SK-N-SH treated with all-trans-retinoic acid at 6 μM for 48 hours (cell line): ENCODE results near the gene AIG1.

Experiments
- ATAC-seq: fragments of 200-7000 bp; cut with Tn5 transposase; 3 replicates; pipeline ENCODE4 v1.9.1; 2020; ENCODE audit warnings: mild to moderate bottlenecking, moderate library complexity
- ARNTL ChIP-seq: fragments of 450-650 bp; formaldehyde crosslinking; IDR thresholded peaks from 2 replicates; pipeline ENCODE4 v1.5.0; 2020; ENCODE audit warnings: low read depth, mild to moderate bottlenecking, moderate library complexity, borderline replicate concordance
- CSDC2 ChIP-seq: fragments of 250-450 bp; sonication (Bioruptor Pico); IDR thresholded peaks from 2 replicates; pipeline ENCODE4 v1.5.0; 2020; ENCODE audit warnings: mild to moderate bottlenecking, moderate library complexity
- CSRNP3 ChIP-seq: fragments of 250-450 bp; sonication (Bioruptor Pico); IDR thresholded peaks from 2 replicates; pipeline ENCODE4 v1.5.1; 2021; ENCODE audit warnings: mild to moderate bottlenecking, moderate library complexity
- ESRRG ChIP-seq: fragments of 250-450 bp; sonication (Bioruptor Pico); IDR thresholded peaks from 2 replicates; pipeline ENCODE4 v1.6.1; 2021; ENCODE audit warnings: mild to moderate bottlenecking
- GLIS3 ChIP-seq: fragments of 250-450 bp; sonication (Bioruptor Pico); IDR thresholded peaks from 2 replicates; pipeline ENCODE4 v1.5.0; 2020; ENCODE audit warnings: mild to moderate bottlenecking, moderate library complexity
- ISL1 ChIP-seq: fragments of 250-450 bp; sonication (Bioruptor Pico); IDR thresholded peaks from 2 replicates; pipeline ENCODE4 v2.1.2; 2022; ENCODE audit warnings: mild to moderate bottlenecking, moderate library complexity
- OSR1 ChIP-seq: fragments of 250-450 bp; sonication (Bioruptor Pico); IDR thresholded peaks from 2 replicates; pipeline ENCODE4 v1.8.0; 2022; ENCODE audit warnings: moderate library complexity, mild to moderate bottlenecking, inconsistent platforms
- POU6F1 ChIP-seq: fragments of 250-450 bp; sonication (Bioruptor Pico); IDR thresholded peaks from 2 replicates; pipeline ENCODE4 v1.8.0; 2021; ENCODE audit warnings: low read depth, mild to moderate bottlenecking, moderate library complexity, borderline replicate concordance
- PPARA ChIP-seq: fragments of 250-450 bp; sonication (Bioruptor Pico); IDR thresholded peaks from 2 replicates; pipeline ENCODE4 v1.5.0; 2020; ENCODE audit warnings: mild to moderate bottlenecking, borderline replicate concordance
- SNAI2 ChIP-seq: fragments of 250-450 bp; sonication (Bioruptor Pico); IDR thresholded peaks from 2 replicates; pipeline ENCODE4 v1.5.0; 2020; ENCODE audit warnings: mild to moderate bottlenecking, moderate library complexity
- TCF4 ChIP-seq: fragments of 250-450 bp; sonication (Bioruptor Pico); IDR thresholded peaks from 2 replicates; pipeline ENCODE4 v1.8.0; 2021; ENCODE audit warnings: mild to moderate bottlenecking, moderate library complexity, borderline replicate concordance
- TOX ChIP-seq: fragments of 250-450 bp; sonication (Bioruptor Pico); IDR thresholded peaks from 2 replicates; pipeline ENCODE4 v1.8.0; 2021; ENCODE audit warnings: mild to moderate bottlenecking, moderate library complexity, borderline replicate concordance
- TSHZ2 ChIP-seq: fragments of 250-450 bp; sonication (Bioruptor Pico); IDR thresholded peaks from 2 replicates; pipeline ENCODE4 v1.5.0; 2020; ENCODE audit warnings: mild to moderate bottlenecking, moderate library complexity
- ZC3H10 ChIP-seq: fragments of 250-450 bp; sonication (Bioruptor Pico); IDR thresholded peaks from 2 replicates; pipeline ENCODE4 v1.5.1; 2021; ENCODE audit warnings: mild to moderate bottlenecking, moderate library complexity
- ZFP3 ChIP-seq: fragments of 250-450 bp; sonication (Bioruptor Pico); IDR thresholded peaks from 2 replicates; pipeline ENCODE4 v1.5.0; 2020; ENCODE audit warnings: mild to moderate bottlenecking, moderate library complexity
- ZFP30 ChIP-seq: fragments of 450-650 bp; formaldehyde crosslinking; IDR thresholded peaks from 2 replicates; pipeline ENCODE4 v1.5.0; 2022; ENCODE audit warnings: mild to moderate bottlenecking, moderate library complexity
- ZNF70 ChIP-seq: fragments of 450-650 bp; formaldehyde crosslinking; IDR thresholded peaks from 2 replicates; pipeline ENCODE4 v1.5.0; 2020; ENCODE audit warnings: mild to moderate bottlenecking, moderate library complexity
- ZNF8 ChIP-seq: fragments of 450-650 bp; formaldehyde crosslinking; IDR thresholded peaks from 2 replicates; pipeline ENCODE4 v1.5.0; 2020; ENCODE audit warnings: mild to moderate bottlenecking, moderate library complexity
- TF ChIP-seq, protein P1 (sequence below): fragments of 250-450 bp; sonication (Bioruptor Pico); IDR thresholded peaks from 2 replicates; pipeline ENCODE4 v1.5.1; 2020; ENCODE audit warnings: low read depth, mild to moderate bottlenecking, moderate library complexity

Gene AIG1

GRCh38 chr6:143290206-143290605 is 229.5 kb downstream of the AIG1 start (continued):
- TF ChIP-seq SNAI2 (CRISPR knock-in tag) (no peak), OSR1 (CRISPR knock-in tag) (no peak), GLIS3 (CRISPR knock-in tag) (no peak)
- TF ChIP-seq, protein P1, sequence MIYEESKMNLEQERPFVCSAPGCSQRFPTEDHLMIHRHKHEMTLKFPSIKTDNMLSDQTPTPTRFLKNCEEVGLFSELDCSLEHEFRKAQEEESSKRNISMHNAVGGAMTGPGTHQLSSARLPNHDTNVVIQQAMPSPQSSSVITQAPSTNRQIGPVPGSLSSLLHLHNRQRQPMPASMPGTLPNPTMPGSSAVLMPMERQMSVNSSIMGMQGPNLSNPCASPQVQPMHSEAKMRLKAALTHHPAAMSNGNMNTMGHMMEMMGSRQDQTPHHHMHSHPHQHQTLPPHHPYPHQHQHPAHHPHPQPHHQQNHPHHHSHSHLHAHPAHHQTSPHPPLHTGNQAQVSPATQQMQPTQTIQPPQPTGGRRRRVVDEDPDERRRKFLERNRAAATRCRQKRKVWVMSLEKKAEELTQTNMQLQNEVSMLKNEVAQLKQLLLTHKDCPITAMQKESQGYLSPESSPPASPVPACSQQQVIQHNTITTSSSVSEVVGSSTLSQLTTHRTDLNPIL (CRISPR knock-in tag) = no peak
- TF ChIP-seq, all 23 proteins: peak for 0

DNA sequence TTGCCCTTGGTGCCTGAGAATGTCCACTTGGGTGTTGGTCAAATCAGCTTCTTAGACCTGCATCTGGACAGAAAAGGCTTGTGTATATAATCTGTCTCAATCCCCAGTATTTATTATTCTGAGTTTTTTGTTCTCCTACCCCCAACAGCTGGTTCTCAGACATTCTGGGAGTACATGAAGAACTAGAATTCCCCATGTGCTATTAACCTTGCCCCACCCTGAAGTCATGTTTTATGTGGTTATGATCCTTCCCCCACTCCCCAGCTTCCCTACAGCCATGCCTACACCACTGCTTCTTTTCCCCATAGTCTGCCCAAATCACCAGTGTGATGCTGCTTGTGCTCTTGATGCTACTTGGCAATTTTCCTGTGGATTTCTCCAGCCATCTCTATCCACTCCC is 232.8 kb downstream of the AIG1 start:
- TF ChIP-seq POU6F1 = no peak
- TF ChIP-seq ZC3H10 = no peak
- no peak for TF ChIP-seq OSR1 (CRISPR knock-in tag)
- TF ChIP-seq CSRNP3 (CRISPR knock-in tag) = no peak
- no peak for TF ChIP-seq TOX (CRISPR knock-in tag)
- TF ChIP-seq SNAI2 (CRISPR knock-in tag) = no peak
- TF ChIP-seq ZNF8 = no peak
- no peak for TF ChIP-seq GLIS3 (CRISPR knock-in tag)

GRCh38 chr6:143294265-143294860 is 233.7 kb downstream of the AIG1 start:
- ATAC-seq = no peak
- no peak for TF ChIP-seq ESRRG (CRISPR knock-in tag)
- no peak for TF ChIP-seq TOX (CRISPR knock-in tag)
- TF ChIP-seq GLIS3 (CRISPR knock-in tag) = no peak
- TF ChIP-seq, protein P1 (CRISPR knock-in tag) = no peak
- TF ChIP-seq CSDC2 (CRISPR knock-in tag) = no peak
- no peak for TF ChIP-seq ISL1 (CRISPR knock-in tag)
- no peak for TF ChIP-seq ZFP3
- TF ChIP-seq ZFP30 = no peak
- TF ChIP-seq ZNF70 (CRISPR knock-in tag) = no peak
- TF ChIP-seq ARNTL (CRISPR knock-in tag) = no peak
- TF ChIP-seq OSR1 (CRISPR knock-in tag) = no peak
- TF ChIP-seq TCF4 (CRISPR knock-in tag) = no peak
- TF ChIP-seq PPARA (CRISPR knock-in tag) = no peak
- no peak for TF ChIP-seq TSHZ2 (CRISPR knock-in tag)

More for the DNA sequence above, 232.8 kb downstream of the AIG1 start:
- no peak for ATAC-seq

GRCh38 chr6:143295932-143296331 is 235.2 kb downstream of the AIG1 start:
- no peak for ATAC-seq
- TF ChIP-seq ZNF8 = no peak
- TF ChIP-seq, protein P1 (CRISPR knock-in tag) = no peak
- TF ChIP-seq CSDC2 (CRISPR knock-in tag) = no peak
- no peak for TF ChIP-seq TSHZ2 (CRISPR knock-in tag)
- no peak for TF ChIP-seq ZFP3
- no peak for TF ChIP-seq ZNF70 (CRISPR knock-in tag)
- no peak for TF ChIP-seq ISL1 (CRISPR knock-in tag)
- TF ChIP-seq ZC3H10 = no peak
- no peak for TF ChIP-seq OSR1 (CRISPR knock-in tag)
- no peak for TF ChIP-seq GLIS3 (CRISPR knock-in tag)
